Suppressor macrophage treated with lipopolysaccharide for 4 hours (primary cell): ENCODE data around the gene RNF19B.

Source experiments
- DNase-seq: peaks from one replicate; pipeline ENCODE4 v3.0.0-alpha.2; 2020

The RNF19B gene

DNA sequence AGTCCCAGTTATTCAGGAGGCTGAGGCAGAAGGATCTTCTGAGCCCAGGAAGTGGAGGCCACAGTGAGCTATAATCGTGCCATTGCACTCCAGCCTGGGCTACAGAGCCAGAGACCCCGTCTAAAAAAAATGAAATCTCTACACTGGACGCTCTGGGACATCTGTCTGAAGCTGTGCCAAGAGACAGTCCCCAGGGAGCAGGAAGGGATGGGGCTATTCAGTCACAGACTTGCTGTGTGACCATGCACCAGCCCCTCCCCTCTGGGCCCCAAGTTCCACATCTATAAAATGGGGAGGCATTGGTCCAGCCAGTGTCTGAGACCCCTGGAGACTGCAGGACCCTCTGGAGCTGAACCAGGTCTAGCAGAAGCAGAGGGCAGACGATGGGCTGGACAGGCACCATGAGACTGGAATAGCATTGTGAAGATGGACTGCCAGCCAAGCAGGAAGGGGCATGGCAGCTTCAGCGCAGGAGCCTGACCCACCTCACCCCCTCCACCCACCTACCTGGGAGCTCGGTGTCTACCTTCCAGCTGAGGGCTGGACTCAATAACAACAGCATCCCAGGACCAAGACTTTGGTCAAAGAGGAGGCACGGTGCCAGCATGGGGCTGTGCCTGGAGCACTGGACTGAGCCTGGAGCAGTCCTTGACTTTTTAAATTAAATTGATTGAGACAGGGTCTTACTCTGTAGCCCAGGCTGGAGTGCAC lies 64.9 kb downstream of the RNF19B start:
- no peak for DNase-seq

GRCh38 chr1:32898958-32899357 lies 65.7 kb downstream of the RNF19B start:
- no peak for DNase-seq

GRCh38 chr1:32898056-32898455 lies 66.6 kb downstream of the RNF19B start:
- no peak for DNase-seq

DNA sequence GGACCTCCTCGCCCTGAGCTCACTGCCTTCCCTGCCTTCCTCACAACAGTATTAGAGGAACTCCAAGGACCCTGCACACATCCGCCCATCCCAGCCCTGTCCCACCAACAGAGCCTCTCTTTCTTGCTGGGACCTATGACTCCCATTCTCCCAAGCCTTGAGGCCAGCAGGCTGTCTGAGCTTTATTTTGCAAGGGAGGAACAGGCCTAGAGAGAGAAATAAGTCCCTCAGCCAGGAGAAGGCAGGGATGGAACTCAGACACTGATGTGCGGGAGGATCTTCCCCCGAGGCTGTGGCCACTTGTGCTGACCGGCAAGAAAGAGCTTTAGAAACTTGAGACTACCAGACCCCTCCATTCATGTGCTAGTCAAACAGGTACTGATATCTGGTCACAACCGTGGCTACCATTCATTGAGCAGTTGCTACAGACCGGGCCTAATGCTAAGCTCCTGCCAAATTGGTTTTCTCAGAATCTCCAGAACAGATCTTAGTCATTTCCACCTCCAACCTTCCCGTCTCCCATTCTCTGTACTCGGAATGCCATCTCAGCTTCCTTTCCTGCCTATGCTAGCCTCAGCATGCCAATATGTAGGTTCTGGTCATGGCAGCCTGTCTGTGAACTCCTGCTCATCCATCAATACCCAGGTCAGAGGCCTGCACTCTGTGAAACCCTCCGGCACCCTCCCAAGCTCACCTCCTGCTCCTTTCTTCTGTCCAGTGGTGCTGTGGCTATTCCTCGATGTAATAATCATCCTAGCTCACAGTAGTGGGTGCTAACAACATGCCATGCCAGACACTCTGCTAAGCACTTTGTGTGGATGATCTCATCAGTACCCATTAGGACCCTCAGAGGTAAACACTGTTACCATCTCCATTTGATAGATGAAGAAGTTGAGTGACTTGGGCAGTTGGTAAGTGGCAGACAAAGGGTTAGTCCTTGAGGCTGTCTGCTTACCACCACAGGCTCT lies 67.2 kb downstream of the RNF19B start:
- DNase-seq: no peak

GRCh38 chr1:32896451-32896850 lies 68.2 kb downstream of the RNF19B start:
- no peak for DNase-seq

DNA sequence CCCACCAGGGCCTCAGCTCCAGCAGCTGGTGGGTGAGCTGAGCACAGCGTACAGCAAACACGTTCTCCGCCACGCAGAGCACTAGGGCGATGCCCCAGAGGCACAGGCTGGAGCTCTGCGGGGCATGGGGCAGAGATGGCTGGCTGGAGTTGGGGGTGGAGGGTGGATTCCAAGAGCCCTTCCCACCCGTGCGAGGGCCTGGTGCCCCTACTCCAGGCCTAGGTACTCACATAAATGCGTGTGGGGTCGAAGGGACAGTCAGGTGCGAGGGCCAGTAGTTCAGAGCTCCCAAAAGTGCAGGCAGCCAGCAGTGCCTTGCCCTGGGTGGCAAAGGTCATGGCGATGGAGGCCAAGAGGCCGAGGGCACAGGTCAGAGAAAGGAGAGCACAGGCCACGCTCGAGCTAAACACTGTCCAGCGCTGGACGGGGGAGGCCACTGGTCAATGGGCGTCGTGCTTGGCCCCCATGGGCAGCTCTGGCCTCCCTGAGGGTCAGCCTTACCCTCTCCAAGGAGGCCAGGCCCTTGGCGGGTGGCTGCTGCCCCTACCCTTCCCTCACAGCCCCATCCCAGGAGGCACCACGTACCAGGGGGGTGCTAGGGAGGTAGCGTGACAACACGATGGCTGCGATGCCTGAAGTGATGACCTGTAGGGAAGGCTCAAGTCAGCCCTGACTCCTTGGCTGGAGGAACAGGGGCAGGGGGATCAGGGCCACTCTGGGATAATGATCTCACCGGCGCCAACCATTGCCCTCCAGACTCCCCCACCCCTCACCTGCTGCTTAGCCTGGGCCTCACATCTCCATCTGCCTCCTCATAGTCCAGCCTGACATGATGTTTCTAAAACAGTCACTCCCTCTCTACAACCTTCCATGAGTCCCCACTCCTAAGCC lies 69.0 kb downstream of the RNF19B start:
- DNase-seq: no peak

DNA sequence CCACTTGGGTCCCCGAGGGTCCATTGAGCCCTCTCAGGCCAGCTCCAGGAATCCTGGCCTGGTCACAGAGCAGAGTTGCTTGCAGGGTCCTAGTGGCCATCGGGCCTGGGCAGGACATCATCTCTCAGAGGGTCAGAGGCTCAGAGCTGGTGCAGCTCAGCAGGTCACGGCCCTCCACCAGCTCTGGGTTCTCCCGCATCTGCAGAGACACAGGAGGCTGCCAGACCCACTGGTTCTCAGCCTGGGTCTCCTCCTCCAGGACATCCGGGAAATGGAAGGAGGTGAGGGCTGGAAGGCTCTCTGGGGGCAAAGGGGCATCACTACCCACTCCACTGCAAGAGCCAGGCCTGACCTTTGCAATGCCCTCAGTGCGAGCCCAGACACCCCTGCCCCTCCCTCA lies 69.9 kb downstream of the RNF19B start:
- DNase-seq: no peak

DNA sequence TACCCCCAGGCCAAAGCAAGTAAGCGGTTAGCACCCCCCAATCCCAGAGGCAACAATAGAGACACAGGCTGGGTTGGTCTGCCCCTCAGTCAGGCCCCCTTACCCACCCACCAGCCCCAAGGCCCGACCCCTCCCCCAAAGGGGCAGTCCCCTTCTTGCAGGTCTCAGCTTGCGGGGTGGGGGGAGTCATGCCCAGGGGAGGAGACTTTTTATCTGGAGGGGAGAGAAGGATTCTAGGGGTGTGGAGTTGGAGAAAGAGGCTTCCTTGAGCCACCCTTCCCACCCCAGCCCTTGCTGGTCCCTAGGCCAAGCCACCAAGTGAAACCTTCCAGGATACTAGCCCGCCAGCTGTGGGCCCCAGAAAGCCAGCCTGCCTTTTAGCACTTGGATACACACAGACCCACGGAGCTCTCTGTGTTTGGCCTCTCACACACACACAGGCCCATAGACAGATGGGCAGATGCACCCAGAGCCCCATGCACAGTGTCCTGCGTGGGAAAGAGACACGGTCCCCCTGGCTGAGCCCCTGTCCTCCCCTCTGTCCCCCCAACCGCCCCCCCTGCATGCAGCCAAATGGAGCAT lies 70.5 kb downstream of the RNF19B start:
- DNase-seq: no peak

DNA sequence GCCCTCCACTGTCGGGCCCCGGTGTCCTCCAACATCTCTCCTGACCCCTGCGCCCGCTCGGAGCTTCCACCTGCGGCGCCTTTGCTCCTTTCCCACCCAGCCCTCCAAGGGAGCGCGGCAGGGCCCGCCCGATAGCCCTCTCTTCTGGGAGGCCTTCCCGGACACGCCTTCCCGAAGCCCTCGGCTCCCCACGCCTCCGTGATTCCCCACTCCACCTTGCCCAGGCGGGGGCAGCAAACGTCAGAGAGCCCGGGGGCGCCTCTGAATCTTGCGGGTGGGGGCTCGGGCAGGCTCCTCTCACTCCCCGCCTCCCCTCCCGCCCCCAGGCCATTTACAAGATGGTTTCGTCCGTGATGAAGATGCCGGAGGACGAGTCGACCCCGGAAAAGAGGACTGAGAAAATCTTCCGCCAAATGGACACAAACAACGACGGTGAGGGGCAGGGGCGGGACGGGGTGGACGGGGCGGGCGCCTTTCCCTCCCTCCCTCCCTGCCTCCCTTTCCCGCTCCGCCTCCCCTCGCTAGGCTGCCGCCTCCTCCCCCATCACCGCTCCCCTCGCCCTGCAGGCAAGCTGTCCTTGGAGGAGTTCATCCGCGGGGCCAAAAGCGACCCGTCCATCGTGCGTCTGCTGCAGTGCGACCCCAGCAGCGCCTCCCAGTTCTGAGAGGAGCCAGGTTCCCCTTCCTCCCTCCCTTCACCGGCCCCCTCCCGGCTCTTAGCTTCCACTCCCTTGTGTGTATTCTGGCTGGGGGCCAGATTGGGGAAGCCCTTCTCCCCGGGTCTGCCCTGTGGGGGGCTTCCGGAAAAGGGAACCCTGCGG lies 71.2 kb downstream of the RNF19B start:
- no peak for DNase-seq

- peak; percentile 30 for DNase-seq
Observed at GRCh38 chr1:32892368-32893197, 72.0 kb downstream of the RNF19B start.

DNA sequence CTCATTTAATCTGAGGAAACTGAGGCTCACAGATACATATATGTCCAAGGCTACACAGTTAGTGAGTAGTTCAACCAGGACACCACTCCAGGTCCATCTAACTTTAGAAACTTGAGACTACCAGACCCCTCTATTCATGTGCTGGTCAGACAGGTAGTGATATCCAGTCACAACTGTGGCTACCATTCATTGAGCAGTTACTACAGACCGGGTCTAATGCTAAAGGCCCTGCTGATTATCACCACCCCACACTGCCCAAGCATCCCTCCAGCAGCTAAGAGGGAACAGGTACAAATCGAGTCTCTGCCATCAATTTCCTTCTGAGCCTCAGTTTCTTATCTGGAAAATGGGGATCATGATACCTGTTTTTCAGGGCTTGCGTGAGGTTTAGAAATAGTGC lies 73.0 kb downstream of the RNF19B start:
- no peak for DNase-seq

DNA sequence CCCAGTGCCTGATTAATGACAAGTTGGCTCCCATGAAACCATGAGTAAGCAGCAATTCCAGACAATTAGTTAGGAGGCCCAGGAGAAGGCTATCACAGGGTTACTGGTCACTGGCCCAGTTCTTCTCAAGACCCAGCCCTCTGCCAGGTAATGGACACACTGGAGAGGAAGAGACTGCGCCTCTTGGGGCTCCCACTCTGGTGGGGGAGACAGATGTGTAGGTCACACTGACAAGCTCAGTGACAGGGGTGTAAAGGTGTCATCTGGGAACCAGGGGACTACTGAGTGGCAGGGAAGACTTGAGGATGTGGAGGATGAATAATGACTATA lies 73.4 kb downstream of the RNF19B start:
- DNase-seq: no peak

DNA sequence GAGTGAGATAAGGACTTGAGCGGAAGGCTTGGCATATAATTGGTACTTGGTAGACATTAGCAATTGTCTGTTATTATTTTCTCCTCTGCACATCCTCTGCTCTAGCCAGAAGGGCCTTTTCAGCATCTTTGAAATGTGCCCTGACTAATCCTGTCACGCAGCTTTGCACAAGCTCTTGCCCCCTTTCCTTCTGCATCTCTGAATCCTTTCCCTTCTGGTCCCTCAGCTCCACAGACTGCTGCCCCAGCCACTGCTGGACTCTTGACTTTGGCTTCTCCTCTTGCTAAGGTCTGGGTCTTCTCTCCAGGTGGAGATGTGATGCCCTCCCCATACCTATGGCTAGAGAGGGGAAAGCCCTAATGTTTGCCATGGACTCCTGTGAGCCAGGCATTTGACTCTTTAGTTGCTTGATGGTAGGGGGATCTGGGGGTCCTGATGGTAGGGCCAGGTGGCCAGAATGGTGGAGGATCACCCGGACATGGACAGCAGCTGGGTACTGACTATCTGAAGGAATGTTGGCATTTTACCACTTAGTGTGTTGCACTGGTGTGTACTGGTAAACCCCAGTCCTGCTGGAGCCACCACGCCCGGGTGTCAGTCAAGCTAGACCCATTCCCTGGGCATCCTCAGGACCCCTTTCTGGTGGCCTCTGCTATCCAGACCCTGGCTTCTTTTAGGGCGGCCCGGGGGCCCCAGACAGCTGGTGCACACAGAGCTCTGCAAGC lies 73.9 kb downstream of the RNF19B start:
- no peak for DNase-seq

- no peak for DNase-seq
Observed at GRCh38 chr1:32889731-32890278, 74.8 kb downstream of the RNF19B start.

GRCh38 chr1:32888677-32889420 lies 75.8 kb downstream of the RNF19B start:
- DNase-seq: no peak

DNA sequence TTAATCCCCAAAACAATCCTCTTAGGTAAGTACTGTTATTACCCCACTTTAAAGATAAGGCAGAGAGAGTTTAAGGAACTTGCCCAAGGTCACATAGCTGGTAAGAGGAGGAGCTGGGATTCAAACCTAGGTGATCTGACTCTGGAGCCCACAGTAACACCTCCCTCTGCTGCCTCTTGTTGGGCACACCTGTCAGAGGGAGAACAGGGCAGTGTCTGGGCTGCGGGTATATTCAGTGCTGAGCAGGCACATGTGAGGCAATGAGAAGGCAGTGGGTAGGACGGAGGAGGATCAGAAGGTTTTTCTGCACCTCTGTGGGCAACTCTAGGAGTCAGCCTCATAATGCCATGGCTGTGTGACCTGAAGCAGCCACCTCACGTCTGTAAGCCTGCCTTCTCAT lies 76.5 kb downstream of the RNF19B start:
- no peak for DNase-seq

DNA sequence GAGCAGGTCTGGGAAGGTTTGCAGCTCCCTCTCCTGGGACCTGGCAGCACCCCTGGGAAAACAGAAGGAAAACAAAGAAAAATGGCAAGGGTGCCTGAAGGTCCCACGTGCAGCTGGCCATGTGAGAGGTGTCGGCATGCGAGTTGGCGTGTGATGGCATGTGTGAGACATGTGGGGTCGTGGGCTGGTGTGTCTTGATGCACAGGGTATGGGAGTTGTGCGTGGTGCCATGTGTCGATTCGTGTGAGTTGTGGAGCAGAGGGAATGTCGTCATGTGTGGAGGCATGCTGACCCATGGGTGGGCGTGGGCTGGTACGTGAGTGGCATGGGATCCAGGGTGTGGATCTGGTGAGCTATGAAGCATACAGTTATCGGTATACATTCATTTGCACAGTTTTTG lies 77.0 kb downstream of the RNF19B start:
- DNase-seq: no peak

DNA sequence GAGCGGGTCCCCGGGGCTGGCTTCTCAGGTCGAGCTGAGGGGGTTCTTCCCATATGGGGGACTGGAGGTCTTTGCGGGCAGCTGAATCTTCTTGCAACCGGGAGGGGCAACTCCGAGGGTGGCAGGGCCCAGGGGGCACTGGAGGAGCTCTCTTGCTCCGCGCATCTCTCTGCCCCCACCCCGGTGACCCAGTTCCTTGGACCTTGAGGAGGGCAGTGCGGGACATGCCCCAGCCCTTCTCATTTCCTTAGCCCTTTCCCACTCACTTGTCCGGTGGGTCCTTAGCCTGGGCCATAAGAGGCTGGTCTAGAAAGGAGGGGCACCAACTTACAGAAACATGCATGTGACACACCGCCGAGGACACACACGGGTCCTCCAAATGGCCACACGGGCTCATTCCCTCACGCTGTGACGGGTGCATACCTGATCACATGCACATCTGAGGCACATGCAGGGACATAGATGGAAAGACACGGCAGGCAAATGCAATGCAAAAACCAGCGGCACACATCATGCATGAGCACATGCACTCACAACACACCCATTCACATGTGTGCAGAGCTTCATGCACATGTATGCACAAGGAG lies 77.7 kb downstream of the RNF19B start:
- DNase-seq: no peak
